Fibroblast of peridontal ligament (primary cell): ENCODE measurements around the gene SH3BP5.

Experiments used
- DNase-seq: peaks from one replicate; pipeline ENCODE4 v3.0.0-alpha.2; 2010; ENCODE audit errors: extremely low read depth

The SH3BP5 gene

GRCh38 chr3:15326037-15326436 lies 6.3 kb downstream of the SH3BP5 start:
- DNase-seq, result no peak

DNA sequence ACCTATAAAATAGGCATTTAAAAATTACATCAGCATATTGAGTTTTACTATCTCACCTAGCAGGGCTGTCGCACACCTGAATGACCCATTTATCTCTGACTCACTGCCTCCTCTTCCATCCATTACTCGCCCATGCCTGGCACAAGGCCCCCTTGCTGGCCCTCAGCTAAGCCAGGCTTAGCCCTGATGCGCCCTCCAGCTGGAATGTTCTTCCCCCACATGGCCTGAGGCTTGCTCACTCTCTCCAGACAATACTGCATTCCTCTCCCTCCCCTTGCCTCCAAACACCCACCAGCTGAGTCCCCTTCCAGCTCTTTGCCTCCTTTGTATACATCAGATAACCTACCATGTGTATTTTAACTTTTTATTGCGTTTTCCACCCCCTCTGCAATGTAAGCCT lies 7.2 kb downstream of the SH3BP5 start:
- peak; percentile 66 for DNase-seq

GRCh38 chr3:15324379-15324808 lies 8.0 kb downstream of the SH3BP5 start:
- peak; percentile 26 for DNase-seq

GRCh38 chr3:15323063-15323462 lies 9.3 kb downstream of the SH3BP5 start:
- DNase-seq, result no peak

- no peak for DNase-seq
These were observed 11.0 kb downstream of the SH3BP5 start for GRCh38 chr3:15321349-15321748.

DNA sequence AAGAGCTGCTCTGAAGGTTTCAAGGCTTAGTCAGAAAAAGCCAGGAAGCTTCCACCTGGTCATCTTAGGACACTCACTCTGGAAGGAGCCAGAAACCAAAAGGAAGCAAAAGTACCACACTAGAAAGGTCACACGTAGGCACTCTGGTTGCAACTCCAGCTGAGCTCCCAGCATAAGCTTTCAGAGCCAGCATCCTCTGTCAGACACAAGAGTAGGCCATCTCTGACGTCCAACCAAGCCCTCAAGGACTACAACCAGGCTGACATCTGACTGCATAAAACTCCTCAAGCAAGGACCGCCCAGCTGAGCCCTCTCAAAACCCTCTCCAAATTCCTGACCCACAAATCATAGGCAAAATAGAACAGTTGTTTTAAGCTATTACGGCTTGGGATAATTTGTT lies 12.8 kb downstream of the SH3BP5 start:
- peak; percentile 94 for DNase-seq

- no peak for DNase-seq
These were observed 13.2 kb downstream of the SH3BP5 start for GRCh38 chr3:15319136-15319535.

DNA sequence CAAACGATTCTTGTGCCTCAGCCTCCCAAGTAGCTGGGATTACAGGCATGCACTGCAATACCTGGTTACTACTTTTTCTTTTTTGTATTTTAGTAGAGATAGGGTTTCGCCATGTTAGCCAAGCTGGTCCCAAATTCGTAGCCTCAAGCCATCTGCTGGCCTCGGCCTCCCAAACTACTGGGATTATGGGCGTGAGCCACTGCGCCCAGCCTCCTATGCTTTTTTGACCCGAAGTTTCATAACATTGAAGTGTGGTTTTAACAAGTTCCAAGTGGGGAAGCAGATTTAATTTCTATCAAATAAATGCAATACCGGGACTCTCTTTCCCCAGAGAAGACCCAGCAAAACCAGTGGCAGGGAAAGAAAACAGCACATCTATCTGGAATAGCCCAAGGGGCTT lies 13.7 kb downstream of the SH3BP5 start:
- DNase-seq, result no peak

DNA sequence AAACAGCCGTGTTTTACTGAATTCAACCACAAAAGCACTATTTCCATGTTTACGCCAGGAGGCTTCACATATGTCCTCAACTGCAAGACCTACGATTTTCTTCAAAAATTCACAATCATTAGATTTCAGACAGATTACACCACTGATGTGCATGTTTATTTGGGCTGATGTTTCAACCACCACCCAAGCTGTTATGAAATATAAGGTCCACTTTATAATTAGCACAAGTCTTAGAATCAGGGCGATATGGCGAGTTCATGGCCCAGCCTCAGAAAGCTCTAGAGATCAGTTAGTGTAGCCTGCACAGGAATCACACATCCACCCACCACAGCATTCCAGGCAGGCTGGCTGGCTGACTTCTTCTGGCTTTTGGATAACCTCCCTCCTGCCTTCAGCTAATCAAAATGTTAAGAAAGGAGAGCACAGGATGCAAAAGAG lies 15.4 kb downstream of the SH3BP5 start:
- peak; percentile 85 for DNase-seq

DNA sequence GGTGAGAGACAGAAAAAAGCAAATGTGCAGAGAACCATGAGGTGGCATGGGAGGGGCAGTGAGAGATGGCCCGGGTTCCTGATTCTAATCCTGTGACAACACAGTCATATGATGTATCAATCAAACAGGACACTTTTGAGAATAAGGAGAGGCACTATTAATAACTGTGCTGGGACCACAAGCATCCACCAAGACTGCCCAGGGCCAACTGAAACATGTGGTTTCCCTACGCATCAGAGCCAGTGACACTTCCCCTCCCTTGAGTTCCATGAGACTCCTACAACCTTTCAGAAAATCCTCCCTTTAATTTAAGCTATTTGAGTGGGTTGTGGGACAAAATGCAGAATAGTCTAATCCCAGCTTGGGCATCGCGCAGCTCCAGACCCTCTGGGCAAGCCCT lies 17.4 kb downstream of the SH3BP5 start:
- peak; percentile 44 for DNase-seq

DNA sequence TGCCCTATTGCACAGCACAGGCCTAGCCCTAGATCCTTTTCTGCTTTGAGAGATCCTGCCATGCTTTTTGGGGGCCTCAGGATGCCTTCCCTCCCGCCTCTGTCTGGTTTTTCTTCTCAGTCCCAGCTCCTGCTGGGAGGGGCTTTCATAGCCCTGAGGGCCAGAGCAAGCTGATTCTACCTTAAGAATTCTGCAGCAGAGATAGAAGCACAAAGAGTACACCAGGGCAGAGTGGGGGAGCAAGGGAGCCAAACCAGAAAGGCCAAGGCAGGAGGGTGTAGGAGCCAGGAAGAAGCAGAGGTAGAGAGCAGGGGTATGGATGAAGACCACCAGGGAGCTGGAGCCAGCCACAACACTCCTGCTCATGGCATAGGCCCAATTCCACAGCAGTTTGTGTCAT lies 18.1 kb downstream of the SH3BP5 start:
- DNase-seq, result no peak

- no peak for DNase-seq
These were observed 18.9 kb downstream of the SH3BP5 start for GRCh38 chr3:15313461-15313860.

- DNase-seq, result no peak
These were observed 19.8 kb downstream of the SH3BP5 start for GRCh38 chr3:15312550-15312949.

GRCh38 chr3:15310491-15311370 lies 21.7 kb downstream of the SH3BP5 start:
- DNase-seq, result peak; percentile 63

DNA sequence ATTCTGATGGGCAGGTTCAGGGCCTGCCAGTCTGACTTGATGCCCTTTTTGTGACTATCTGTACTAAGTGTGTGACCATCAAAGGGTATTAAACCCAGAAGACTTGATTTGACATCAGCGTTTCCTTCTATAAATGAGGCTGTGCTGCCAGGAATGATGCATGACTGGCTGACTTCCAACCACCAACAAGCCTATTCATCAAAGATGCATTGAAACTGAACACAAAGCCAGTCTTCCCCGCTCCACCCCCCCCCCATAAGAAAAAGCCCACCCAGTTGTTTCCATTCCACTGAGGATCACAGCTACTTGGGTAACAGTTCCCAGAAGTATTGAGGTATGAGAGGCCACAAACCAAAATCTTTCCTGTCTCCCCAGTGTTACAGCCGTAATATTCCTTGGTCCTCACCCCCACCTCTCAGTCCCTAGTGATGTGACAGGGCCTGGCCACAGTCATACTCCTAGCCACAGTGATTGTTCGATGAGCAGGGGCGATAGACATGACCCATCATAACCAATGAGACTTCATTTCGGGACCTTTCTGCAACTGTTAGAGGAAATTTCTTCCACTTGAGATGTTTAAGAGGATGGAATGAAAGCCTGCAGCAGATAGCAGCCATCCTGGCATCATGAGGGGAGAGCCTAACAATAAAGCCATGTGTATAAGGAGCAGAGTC lies 22.6 kb downstream of the SH3BP5 start:
- DNase-seq, result peak; percentile 54

DNA sequence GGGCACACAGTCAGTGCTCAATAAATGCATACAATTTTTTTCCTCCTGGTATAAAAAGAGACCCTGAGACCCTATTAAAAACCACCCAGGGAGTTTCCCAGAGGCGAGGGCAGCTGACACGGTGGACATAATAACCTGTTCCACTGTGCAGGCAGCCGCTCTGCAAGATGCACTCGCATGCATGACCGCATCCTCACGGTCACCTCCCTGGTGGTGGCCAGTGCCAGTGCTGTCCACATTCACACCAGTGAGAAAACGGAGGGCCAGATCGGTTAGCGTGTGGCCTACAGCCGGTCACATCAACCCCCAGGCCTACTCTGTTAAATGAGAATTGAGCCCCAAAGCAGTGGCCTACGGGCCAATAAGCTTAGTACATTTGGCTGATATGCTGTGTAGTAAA lies 24.8 kb downstream of the SH3BP5 start:
- no peak for DNase-seq

DNA sequence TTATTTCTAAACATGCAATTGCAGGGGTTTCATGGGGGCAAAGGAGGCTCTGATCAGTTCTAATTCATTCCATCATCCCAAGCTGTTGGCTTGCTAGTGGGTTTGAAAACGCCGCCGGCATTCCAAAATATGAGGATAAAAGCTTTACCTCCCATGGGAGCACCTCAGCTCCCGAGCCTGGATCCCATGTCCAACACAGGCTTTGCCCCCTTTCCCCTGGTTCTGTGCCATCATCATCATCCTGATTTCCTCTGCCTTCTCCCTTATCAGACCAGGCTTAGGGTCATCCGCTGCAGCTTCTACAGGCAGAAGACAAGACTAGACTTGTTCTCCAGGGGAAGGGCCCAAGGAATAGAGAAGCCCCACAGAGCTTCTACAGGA lies 25.4 kb downstream of the SH3BP5 start:
- no peak for DNase-seq

DNA sequence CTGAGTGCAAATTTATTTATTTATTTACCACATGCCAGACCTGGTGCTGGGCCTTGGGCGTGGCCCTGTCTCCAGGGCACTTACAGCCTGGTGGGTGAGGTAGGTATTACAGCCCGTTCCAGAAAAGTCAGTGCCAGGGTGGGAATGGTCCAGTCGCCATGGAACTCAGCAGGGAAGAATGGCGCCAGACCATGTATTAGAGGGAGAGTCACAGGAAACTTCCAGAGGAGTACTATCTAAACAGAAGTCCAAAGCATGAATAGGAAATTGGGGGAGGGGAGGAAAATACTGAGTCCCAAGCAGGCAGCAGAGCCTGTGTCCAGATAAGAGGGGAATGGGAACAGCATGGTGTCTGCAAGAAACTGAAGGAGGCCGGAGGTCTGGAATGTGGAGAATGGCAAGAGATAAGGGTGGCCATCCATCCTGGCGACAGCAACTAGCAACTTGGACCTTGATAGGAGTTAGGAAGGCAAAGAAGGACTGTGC lies 27.0 kb downstream of the SH3BP5 start:
- no peak for DNase-seq

DNA sequence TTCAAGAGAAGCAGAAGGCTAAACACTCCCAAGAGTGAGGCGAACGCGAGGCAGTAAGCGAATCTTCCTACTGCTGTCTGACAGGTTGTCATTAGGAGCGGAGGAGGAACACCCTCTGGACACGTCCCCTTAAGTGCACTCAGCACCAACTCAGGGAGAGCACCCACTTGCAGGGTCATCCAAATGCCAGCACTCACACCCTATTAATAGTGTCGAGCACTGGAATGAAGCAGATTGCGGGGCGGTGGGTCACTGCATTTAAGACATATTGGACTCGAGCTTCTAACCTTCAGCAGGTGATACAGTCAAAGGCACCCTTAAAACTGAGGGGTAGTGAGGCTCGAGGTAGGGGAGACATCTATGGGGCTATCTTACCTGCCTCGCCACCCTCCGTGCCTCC lies 28.7 kb downstream of the SH3BP5 start:
- no peak for DNase-seq

GRCh38 chr3:15303216-15303615 lies 29.2 kb downstream of the SH3BP5 start:
- no peak for DNase-seq

- DNase-seq, result no peak
These were observed 30.6 kb downstream of the SH3BP5 start for GRCh38 chr3:15301761-15302160.

DNA sequence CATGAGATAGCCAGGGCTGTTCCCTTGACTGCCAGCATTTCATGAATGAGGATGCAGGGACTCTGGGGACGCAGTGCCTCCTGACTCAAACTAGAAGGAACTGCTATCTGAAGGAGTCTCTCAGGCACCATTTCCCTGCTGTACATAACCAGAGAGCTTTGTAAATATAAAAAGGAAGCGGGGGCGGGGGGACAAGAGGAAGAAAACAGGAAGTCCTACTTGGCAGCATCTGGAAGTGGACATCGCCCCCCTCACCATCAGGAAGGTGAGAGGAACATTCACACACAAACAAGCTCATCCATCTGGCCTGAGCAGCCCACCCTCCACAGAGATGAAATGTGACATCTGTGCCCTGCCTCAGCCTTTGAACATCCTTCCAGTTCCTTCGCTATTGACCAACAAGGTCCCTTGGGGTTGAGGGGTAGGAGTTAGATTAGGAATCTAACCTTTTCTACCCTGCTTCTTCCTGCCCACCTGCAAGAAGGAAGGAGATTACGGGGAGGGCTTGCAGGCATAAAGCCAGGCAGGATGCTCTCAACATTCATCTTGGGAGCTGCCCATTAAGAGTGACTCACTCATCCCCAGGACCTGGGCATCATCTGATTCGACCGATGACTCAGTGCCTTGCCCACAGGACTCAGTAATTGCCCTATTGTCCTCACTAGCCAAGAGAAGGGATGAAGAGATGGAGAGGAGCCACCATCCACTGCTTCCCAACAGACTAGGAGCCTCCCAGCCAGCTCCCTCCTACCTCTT lies 31.9 kb downstream of the SH3BP5 start:
- DNase-seq, result peak; percentile 76
